Activated CD8-positive, alpha-beta memory T cell treated with anti-CD3 and anti-CD28 coated beads for 4 hours (primary cell): ENCODE data around the gene SFN.

Experiments used
- DNase-seq, 2 donors: peaks; one replicate each; pipeline ENCODE4 v3.0.0-alpha.2; 2020; ENCODE audit warnings: low read depth in 2 of 2

Gene SFN

GRCh38 chr1:26911399-26912146 is 48.6 kb downstream of the SFN start:
- no peak for DNase-seq

GRCh38 chr1:26912147-26912490 is 49.2 kb downstream of the SFN start:
- DNase-seq = no peak

GRCh38 chr1:26913389-26913753 is 50.4 kb downstream of the SFN start:
- no peak for DNase-seq
